HCT116 (cell line): ENCODE measurements around the gene PA2G4. TPM values are rescaled to one million over a fixed set of nuclear protein-coding genes. Genes with fewer than 3 reads are reported as not detected.

Source experiments
- ATAC-seq: fragments of 200-7000 bp; cut with Tn5 transposase; 2 replicates; pipeline ENCODE4 v1.9.1; 2020; ENCODE audit warnings: mild to moderate bottlenecking, moderate library complexity
- BruUV-seq: library from RNA; stranded (reverse); fragments of 400-500 nt; replicated peaks from 2 replicates; lab custom pipeline; 2021; lab: Mats Ljungman, UMichigan
- CTCF ChIA-PET: fragments of 300-600 bp; sonication (Branson Sonifier 250); formaldehyde crosslinking; loops from one replicate; lab custom pipeline; 2021; ENCODE audit warnings: antibody characterized with exemption; lab: Charles Lee
- POLR2A ChIA-PET: fragments of 300-600, 350-600 bp; sonication (Branson Sonifier 250); formaldehyde crosslinking; loops from one replicate; lab custom pipeline; 2021; ENCODE audit warnings: antibody characterized with exemption; lab: Charles Lee
- RAD21 ChIA-PET, 2 experiments: fragments of 300-600 bp; sonication (Branson Sonifier 250); formaldehyde crosslinking; loops; one replicate each; lab custom pipeline; 2023; ENCODE audit warnings: low total read pairs in 2 of 2; ENCODE audit not compliant: uncharacterized antibody in 2 of 2, unreplicated experiment in 2 of 2, low non-redundant PET in 1 of 2; lab: Charles Lee
- DNase-seq: peaks from one replicate; pipeline ENCODE4 v3.0.0-alpha.2; 2010; ENCODE audit warnings: low read depth, low spot score
- H2AFZ ChIP-seq: fragments of 200-600 bp; shearing (Covaris generic), sonication (generic); 2 replicates; pipeline ENCODE4 v1.6.1; 2017; ENCODE audit warnings: low read depth, mixed run types, mixed read lengths, antibody characterized with exemption, low read length; ENCODE audit not compliant: poor library complexity, severe bottlenecking
- H3K27ac ChIP-seq: 2 replicates; pipeline ENCODE4 v1.5.1; 2012; ENCODE audit warnings: low read depth, low read length
- H3K27me3 ChIP-seq: fragments of 200-600 bp; sonication (generic); 2 replicates; pipeline ENCODE4 v1.6.1; 2016; ENCODE audit warnings: mixed run types, low read length, mixed read lengths; ENCODE audit not compliant: insufficient read depth
- H3K36me3 ChIP-seq, 2 experiments: fragments of 200-500 bp in 1 of 2; fragments of 200-600 bp in 1 of 2; sonication (Bioruptor generic) in 1 of 2; sonication (generic) in 1 of 2; 2 replicates each; pipeline versions ENCODE4 v1.5.1 to v1.6.1; 2014 to 2016; ENCODE audit warnings: low read length in 2 of 2, inconsistent platforms in 1 of 2, mixed read lengths in 1 of 2, mixed run types in 1 of 2; ENCODE audit not compliant: insufficient read depth in 2 of 2, control insufficient read depth in 1 of 2
- H3K4me1 ChIP-seq, 2 experiments: fragments of 200-600 bp in 1 of 2; sonication (generic) in 1 of 2; 2 replicates each; pipeline versions ENCODE4 v1.5.1 to v1.6.1; 2012 to 2017; ENCODE audit warnings: low read length in 2 of 2, inconsistent platforms in 1 of 2, mild to moderate bottlenecking in 1 of 2, mixed read lengths in 1 of 2, mixed run types in 1 of 2, moderate library complexity in 1 of 2; ENCODE audit not compliant: insufficient read depth in 2 of 2, control insufficient read depth in 1 of 2
- H3K4me2 ChIP-seq: fragments of 200-600 bp; sonication (generic); 2 replicates; pipeline ENCODE4 v1.6.1; 2017; ENCODE audit warnings: mixed run types, low read length, mixed read lengths
- H3K4me3 ChIP-seq, 2 experiments: fragments of 200-600 bp in 1 of 2; sonication (generic) in 1 of 2; replicated peaks in 1 of 2; 2 replicates each; pipeline ENCODE4 v1.5.1; 2011 to 2016; ENCODE audit warnings: low read length in 2 of 2, control low read depth in 1 of 2, low read depth in 1 of 2, mild to moderate bottlenecking in 1 of 2, mixed read lengths in 1 of 2, mixed run types in 1 of 2
- H3K79me2 ChIP-seq: fragments of 200-600 bp; sonication (generic); 2 replicates; pipeline ENCODE4 v1.6.1; 2017; ENCODE audit warnings: mild to moderate bottlenecking, mixed run types, low read length, moderate library complexity, mixed read lengths; ENCODE audit not compliant: insufficient read depth
- H3K9ac ChIP-seq: fragments of 200-600 bp; sonication (generic); 2 replicates; pipeline ENCODE4 v1.6.1; 2016; ENCODE audit warnings: low read length, mixed read lengths
- H3K9me2 ChIP-seq: fragments of 200-600 bp; sonication (generic), shearing (Covaris generic); 2 replicates; pipeline ENCODE4 v1.6.1; 2017; ENCODE audit warnings: mixed run types, mild to moderate bottlenecking, moderate library complexity; ENCODE audit not compliant: insufficient read depth
- H3K9me3 ChIP-seq, 2 experiments: fragments of 200-500 bp in 1 of 2; fragments of 200-600 bp in 1 of 2; sonication (Bioruptor generic) in 1 of 2; sonication (generic) in 1 of 2; 2 replicates each; pipeline ENCODE4 v1.6.1; 2014 to 2017; ENCODE audit warnings: low read length in 2 of 2, mixed read lengths in 2 of 2, inconsistent platforms in 1 of 2, low read depth in 1 of 2, mild to moderate bottlenecking in 1 of 2, mixed run types in 1 of 2, moderate library complexity in 1 of 2; ENCODE audit not compliant: control insufficient read depth in 1 of 2, insufficient read depth in 1 of 2
- H4K20me1 ChIP-seq: fragments of 200-600 bp; sonication (generic), shearing (Covaris generic); 2 replicates; pipeline ENCODE4 v1.6.1; 2017; ENCODE audit warnings: mixed run types, mild to moderate bottlenecking, moderate library complexity; ENCODE audit not compliant: insufficient read depth
- CBX3 ChIP-seq: IDR thresholded peaks from 2 replicates; pipeline ENCODE4 v1.6.1; 2012; ENCODE audit warnings: low read depth
- JUND ChIP-seq: IDR thresholded peaks from 2 replicates; pipeline ENCODE4 v1.6.1; 2012
- intact Hi-C: fragments of 100-400 bp; cut with micrococcal nuclease; formaldehyde crosslinking; loops from 2 replicates; pipeline ENCODE4 v1.10.0; 2022
- total RNA-seq: library from RNA; stranded (reverse); gene quantifications from one replicate; pipeline ENCODE4 v1.2.1, GENCODE V29; 2021; ENCODE audit not compliant: unreplicated experiment
- TF ChIP-seq, protein P1 (sequence below): IDR thresholded peaks from 2 replicates; pipeline ENCODE4 v1.6.1; 2012

The PA2G4 gene
- total RNA-seq, 1 experiment from 2014 or later: 302 TPM

- RAD21 ChIA-PET: no interaction called here
- Histone ChIP-seq H4K20me1 (peaks cover 7% of the 10 kb centered on the region; the same call in 1 of the 2 replicates), H3K4me1 (peaks cover 9 to 26% of the 10 kb centered on the region in 2 experiments), H3K4me2 (peak overlapping the region; percentile 93), H2AFZ (no peak overlapping the region), H3K9ac (peak overlapping the region; percentile 100), H3K4me3 (peak overlapping the region; percentile 88 to 98), H3K27ac (peak overlapping the region; percentile 94; the same call in 1 of the 2 replicates)
- no peak for ATAC-seq
- intact Hi-C loops: no loop called here
- POLR2A ChIA-PET: interaction anchor here (1.1 to 2.6 kb wide), 3 partner anchors 10 to 285 kb away, joined by 6 to 16 read pairs (median 13); partner anchors contain the start of genes ORMDL2 and SARNP
- TF ChIP-seq, protein P1, sequence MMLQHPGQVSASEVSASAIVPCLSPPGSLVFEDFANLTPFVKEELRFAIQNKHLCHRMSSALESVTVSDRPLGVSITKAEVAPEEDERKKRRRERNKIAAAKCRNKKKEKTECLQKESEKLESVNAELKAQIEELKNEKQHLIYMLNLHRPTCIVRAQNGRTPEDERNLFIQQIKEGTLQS: no peak
- TF ChIP-seq, all 23 proteins: peak for 0
- DNase-seq: no peak
- Histone ChIP-seq H3K9me3 (no peaks in the 10 kb centered on the region), H3K79me2 (peaks cover 40% of the 10 kb centered on the region), H3K9me2 (no peaks in the 10 kb centered on the region), H3K36me3 (peaks cover 29 to 47% of the 10 kb centered on the region in 2 experiments), H3K27me3 (no peaks in the 10 kb centered on the region)
- BruUV-seq: no TSS peak
- CTCF ChIA-PET: interaction anchor here (1.4 to 1.6 kb wide), 3 partner anchors 15 to 25 kb away, joined by 4 to 13 read pairs (median 6); partner anchors contain the start of genes ESYT1 and ZC3H10
These were observed 1.2 kb upstream of the PA2G4 start for GRCh38 chr12:56103066-56103711.

DNA sequence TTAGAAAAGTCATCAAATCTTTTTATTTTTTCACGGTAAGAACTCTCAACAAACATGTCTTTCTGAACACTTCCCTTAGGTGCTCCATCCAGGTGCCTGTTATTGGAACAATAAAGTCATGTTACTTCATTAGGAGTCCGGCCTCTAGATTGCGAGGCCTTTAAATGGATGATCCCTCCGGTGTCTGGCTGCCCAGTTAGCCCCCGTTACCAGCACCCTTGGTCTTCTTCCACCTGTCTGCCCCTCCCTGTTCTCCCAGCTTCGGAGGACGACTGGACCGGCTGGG, 593 bp upstream of the PA2G4 start:
- intact Hi-C loops: loop anchor here (1.0 to 2.0 kb wide), 3 partner anchors 13 to 57 kb away; partner anchors contain the start of gene RPL41

More for the DNA sequence above, 593 bp upstream of the PA2G4 start:
- Histone ChIP-seq H2AFZ (no peak overlapping the region), H3K27ac (peak overlapping the region; percentile 94), H3K36me3 (peaks cover 32 to 49% of the 10 kb centered on the region in 2 experiments), H3K27me3 (no peaks in the 10 kb centered on the region), H3K9ac (peak overlapping the region; percentile 100), H3K4me2 (peak overlapping the region; percentile 93), H3K4me3 (peak overlapping the region; percentile 88 to 98), H3K79me2 (peaks cover 45% of the 10 kb centered on the region), H4K20me1 (peaks cover 7% of the 10 kb centered on the region; the same call in 1 of the 2 replicates), H3K9me3 (no peaks in the 10 kb centered on the region), H3K4me1 (peaks cover 9 to 26% of the 10 kb centered on the region in 2 experiments), H3K9me2 (no peaks in the 10 kb centered on the region)
- DNase-seq (no peak), ATAC-seq (no peak)
- ChIA-PET RAD21 (interaction anchor here in 1 of 2 experiments (1.0 kb wide), 1 partner anchor 23 kb away, joined by 3 read pairs; no protein-coding TSS in a partner anchor), POLR2A (interaction anchor here (0.7 to 2.6 kb wide), 21 partner anchors 8 to 366 kb away, joined by 3 to 75 read pairs (median 4); partner anchors contain the start of genes ESYT1, MYL6B, ORMDL2 and RNF41), CTCF (interaction anchor here (0.6 to 1.6 kb wide), 10 partner anchors 9 to 524 kb away, joined by 3 to 13 read pairs (median 4); partner anchors contain the start of genes ERBB3, ESYT1 and ZC3H10)
- BruUV-seq: no TSS peak
- TF ChIP-seq CBX3 (no peak), JUND (0 out of 2 replicates have a peak, but pooled peaks have one; percentile 10)
- TF ChIP-seq, all 23 proteins: peak for 1
